ENCODE measurements around the gene MYRFL.

MYRFL gene

DNA sequence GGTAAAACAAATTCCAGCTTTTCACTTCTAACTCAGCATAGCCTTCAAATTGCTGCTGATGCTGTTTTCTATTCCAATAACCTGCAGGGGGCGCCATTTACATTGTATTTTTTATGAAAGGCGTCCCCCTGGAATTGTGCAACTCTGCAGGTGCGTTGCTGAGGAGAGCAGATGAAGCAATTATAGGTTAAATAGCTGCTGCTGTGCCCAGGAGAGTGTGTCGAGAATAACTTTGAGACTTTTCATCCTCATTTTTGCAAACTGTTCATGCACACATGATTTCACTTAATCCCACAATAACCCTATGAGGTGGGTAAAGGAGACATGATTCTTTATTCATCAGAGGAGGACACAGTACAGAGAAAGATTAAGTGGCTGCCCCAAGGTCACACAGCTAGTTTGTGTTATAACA is 75.7 kb downstream of the MYRFL start:
- peak in 4 of 5 experiments; percentile 19 to 55 (median 30) for DNase-seq

DNA sequence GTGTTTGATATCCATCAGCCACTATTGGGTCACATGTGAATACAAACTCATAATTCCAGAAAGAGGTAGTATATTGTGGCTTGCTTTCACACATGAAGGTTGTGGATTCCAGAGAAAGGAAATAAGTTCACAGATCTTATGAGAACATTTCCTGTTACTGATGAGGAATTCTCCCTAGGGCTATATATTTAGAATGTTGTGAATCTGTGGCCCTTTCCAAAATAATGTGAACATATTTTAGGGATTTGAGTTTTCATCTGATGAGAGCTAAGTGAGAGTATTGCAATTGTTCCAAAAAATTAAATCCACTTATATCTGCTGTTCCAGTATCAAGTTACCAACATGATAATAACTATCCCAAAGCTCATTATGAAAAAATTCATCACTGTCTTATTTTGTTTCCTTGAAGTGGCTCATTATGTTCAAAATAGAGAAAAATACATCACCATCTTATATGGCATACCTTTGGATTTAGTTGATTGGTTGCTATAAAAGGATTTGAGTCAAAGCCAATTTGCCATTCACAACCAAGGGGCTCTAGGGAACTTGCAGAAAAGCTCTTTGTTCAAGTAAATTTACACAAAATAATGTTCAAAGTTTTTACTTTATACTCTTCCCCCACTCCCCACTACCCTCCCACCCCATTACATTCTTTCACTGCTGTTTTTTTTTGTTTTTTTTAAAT is 76.3 kb downstream of the MYRFL start:
- DNase-seq: no peak

GRCh38 chr12:69903548-69903947 is 78.5 kb downstream of the MYRFL start:
- no peak for DNase-seq

GRCh38 chr12:69904777-69905176 is 79.8 kb downstream of the MYRFL start:
- DNase-seq: no peak

GRCh38 chr12:69905801-69906200 is 80.8 kb downstream of the MYRFL start:
- no peak for DNase-seq

GRCh38 chr12:69906411-69907216 is 81.6 kb downstream of the MYRFL start:
- DNase-seq: no peak

DNA sequence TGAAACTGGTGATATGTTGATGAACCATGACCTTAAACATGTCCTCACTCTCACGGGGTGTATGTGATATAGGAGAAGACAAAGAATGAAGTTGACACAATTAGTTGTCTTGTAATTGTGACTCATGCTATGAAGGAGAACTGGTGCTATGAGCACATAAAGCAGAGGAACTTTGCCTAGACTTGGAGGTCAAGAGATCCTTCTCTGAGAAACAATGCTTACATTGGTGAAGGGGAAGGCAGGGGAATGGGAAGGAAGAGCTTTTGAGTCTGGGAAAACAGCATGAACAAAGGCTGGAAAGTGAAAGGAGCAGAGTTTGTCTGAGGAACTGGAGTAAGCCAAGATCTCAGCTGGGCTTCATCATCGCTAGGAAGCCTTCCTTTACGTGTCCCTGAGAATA is 83.2 kb downstream of the MYRFL start:
- DNase-seq: no peak

GRCh38 chr12:69910694-69911093 is 85.7 kb downstream of the MYRFL start:
- DNase-seq: no peak

DNA sequence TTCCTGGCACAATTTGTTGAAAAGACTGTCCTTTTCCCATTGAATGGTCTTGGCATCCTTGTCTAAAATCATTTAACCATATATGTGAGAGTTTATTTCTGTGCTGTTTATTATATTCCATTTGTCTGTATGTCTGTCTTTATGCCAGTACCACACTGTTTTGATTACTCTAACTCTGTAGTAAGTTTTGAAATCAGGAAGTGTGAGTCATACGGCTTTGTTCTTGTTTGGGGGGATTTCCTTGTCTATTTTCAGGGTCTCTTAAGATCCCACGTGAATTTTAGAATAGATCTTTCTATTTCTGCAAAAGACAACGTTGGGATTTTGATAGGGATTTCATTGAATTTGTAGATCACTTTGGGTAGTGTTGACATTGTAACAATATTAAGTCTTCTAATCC is 88.5 kb downstream of the MYRFL start:
- DNase-seq: no peak

DNA sequence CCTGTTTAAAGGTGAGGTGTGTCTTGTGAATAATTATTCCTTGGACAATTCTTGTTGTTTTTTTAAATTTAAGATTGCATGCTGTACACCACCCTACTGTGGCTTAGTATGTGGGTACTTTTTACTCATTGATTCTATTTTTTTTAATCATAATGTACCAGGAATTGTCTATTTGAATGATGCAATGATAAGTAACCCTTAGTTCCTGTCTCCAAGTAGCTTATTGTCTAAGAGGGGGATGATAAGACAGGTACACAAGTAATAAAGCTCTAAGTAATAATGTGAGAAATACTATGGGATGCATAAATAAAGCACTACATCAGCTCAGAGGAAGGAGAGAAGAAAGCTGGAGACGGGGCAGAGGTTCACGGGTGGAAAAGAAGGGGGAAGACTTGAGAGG is 90.9 kb downstream of the MYRFL start:
- DNase-seq: no peak

- DNase-seq: no peak
Measured at GRCh38 chr12:69916544-69917235, 91.7 kb downstream of the MYRFL start.

DNA sequence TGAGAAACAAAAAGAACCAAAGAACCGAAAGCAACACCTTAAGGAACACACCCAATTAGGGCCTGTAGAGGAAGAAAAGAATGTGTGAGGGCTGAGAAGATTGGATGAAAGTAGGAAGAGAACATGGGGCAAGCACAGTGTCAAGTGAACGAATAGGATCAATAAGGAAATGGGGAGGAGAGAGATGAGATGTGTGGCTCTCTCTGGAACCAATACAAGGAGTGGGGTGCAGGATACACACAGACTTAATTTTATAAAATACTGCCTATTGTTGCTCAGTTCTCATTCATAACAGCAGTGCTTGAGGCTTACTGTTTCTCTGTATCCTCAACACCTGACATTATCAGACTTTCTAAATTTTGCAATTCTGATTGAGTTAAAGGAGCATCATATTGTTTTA is 93.3 kb downstream of the MYRFL start:
- no peak for DNase-seq

DNA sequence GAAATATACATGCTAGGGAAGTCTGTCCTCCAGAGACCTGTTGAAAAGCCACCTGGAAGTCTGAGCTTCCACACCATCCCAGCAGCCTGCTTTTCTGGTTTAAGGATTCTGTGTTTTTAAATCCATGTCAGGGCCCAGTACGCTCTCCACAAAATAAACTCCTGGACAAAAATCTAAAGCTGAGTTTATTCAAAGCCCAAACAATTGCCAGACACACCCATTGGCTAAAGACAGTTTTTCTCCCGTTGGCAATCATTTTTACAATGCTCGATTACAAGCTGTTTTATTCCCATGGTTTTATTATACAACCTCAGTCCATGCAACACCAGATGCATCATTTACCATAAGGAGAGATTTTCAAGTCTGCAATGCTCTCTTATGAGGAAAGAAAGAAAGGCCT is 94.5 kb downstream of the MYRFL start:
- no peak for DNase-seq

DNA sequence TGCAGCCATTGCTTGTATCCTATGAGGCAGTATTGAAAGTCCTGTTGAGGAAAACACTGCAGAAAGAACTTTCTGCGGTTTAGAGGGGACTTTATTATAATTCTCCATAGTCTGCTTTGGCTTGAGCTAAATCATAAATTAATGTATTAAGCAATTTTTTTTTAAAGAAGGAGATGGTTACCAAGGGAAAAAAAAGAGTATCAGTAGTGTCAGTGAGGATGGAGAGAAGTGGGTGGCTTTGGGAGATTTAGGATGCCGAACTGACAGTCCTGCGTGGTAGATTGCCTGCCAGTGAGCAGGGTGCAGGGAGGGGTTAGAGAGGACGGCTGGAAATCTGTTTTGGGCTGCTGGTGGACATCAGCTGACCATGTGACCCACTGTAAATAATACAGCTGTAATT is 96.8 kb downstream of the MYRFL start:
- DNase-seq: no peak

GRCh38 chr12:69922999-69923398 is 98.0 kb downstream of the MYRFL start:
- no peak for DNase-seq

- peak in 1 of 5 experiments; percentile 45 for DNase-seq
Measured at GRCh38 chr12:69925291-69925690, 100.3 kb downstream of the MYRFL start.

GRCh38 chr12:69927164-69927563 is 102.1 kb downstream of the MYRFL start:
- no peak for DNase-seq

DNA sequence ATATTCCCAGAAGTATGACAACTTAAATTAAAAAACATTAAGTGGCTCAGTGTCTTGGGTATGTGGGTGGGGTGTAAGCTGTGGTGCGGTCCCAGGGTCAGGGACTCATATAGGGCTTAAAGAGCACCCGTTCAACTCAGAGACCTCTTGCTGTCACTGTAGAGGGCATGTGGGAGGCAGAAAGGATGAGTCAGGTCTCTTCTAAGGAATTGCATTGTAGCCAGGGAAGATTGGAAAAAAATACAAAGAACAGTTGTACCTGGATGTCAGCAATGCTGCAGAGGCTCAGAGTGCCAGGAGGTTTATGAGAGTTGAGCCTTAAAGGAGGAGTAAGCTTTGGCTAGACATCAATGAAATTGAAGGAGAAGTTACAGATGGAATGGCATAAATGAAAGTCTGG is 104.1 kb downstream of the MYRFL start:
- DNase-seq: no peak

DNA sequence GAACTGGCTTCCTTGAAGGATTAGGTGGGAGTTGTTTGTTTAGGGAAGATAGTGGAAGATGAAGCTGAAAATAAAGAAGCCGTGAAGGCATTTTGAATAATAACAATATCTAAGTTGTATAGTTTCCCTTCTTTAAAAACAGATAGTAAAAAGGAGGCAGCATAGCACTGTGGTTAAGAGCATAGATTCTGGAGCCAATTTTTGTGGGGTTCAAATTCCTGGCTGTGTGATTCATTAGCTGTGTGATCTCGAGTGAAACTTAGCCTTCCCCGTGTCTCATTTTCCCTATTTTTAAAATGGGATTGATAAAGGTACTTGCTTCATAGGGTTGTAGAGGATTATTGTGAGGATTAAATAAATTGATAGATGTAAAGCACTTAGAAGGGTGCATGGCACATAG is 104.5 kb downstream of the MYRFL start:
- no peak for DNase-seq

DNA sequence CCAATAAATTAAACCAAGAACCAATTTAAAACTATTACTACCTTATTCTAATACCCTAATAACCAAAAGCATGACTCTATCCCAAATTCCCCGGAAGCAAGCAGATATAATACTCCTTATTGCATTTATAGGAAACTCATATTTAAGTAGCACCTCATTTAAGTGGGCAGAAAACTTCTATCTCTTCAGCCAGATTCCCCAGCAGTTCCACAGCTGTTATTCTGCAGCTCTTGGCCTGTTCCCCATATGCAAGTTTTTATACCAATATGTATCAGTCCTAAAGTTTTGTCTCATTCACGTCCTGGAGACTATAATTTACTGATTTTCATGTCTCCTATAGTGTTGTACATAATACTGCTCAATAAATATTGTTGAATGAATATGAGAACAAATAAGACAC is 106.5 kb downstream of the MYRFL start:
- no peak for DNase-seq

DNA sequence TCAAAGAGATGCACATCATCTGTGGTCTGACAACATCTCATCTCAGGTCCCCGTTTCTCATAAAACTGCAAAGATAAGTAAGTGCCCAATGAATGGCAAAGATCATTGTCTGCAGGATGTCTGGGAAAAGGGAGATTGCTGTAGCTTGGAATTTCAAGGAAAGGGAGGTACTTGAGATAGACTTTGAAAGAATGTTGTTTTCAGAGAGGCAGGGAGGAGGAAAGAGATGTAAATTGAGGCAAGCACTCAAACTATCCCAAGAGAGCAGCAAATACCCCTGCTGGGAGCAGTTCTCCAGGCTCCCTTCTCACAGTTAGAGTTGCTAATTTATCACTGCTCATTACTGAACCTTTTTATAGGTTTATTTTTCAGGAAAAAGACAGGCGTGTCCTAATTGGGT is 107.1 kb downstream of the MYRFL start:
- no peak for DNase-seq

GRCh38 chr12:69932676-69933552 is 107.9 kb downstream of the MYRFL start:
- DNase-seq: no peak

- no peak for DNase-seq
Measured at GRCh38 chr12:69934011-69934410, 109.0 kb downstream of the MYRFL start.
